ENCODE data around the gene TINCR.
"Not testable (repeated sequence)": the region's sequence is repeated elsewhere in the genome, so short reads cannot be mapped to it uniquely, and the experiment has no call there.

TINCR gene

DNA sequence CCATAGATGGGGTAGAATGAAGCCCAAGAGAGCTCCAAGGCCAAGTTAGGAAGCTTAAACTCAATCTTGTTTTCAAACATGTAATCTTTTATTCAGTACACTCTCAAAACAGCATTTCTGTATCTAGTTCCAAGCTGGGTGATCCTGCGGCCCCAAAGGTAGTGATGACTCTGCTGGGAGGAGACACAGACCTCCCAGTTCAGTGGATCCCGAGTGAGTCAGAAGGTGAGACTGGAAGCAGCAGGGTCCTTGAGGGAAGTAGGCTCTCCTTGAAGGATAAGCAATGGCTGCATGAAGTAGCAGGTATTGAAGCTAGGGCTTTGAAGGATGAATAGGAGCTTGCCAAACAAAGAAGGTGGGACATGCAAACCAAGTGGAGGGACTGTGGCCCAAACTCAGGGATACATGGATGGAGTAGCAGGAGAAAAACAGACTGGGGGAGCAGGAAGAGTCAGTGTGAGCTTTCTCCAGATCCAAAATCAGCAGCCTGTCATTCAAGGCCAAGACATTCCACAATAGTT is 9.6 kb downstream of the TINCR start:
- DNase-seq = no peak

DNA sequence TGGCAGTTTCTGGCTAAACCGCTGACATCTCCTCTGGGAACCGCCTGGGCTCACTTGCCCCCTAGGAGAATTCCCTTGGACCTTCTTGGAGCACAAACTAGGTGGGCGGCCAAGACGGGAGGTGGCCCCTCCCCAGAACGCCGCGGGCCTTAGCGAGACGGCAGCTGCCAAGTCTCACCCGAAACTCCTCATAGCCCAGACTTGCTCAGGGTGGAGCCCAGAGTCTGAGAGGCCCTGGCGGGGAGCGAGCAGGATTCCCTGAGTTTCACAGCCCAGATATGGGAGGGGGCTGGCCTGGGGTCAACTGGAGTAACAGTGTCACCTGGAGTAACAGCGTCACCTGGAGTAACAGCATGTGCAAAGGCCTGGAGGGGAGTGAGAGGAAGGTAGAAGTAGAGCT is 10.1 kb downstream of the TINCR start:
- DNase-seq = no peak

DNA sequence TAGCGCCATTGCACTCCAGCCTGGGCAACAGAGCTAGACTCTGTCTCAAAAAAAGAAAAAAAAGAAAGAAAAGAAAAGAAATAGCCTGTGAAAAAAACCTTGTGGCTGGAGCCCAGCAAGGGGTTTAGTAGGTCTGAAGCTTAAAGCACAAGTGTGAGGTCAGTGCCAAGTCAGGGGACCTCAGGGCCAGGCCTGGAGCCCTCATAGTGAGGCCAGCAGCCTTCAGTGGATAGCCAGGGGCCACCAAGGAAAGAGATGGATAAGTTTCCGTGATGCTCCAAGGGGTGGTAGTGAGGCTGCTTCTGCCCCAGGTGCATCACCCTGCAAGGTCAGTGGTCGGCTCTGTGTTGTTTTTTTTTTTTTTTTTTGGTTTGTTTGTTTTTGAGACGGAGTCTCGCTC is 12.9 kb downstream of the TINCR start:
- DNase-seq = no peak

DNA sequence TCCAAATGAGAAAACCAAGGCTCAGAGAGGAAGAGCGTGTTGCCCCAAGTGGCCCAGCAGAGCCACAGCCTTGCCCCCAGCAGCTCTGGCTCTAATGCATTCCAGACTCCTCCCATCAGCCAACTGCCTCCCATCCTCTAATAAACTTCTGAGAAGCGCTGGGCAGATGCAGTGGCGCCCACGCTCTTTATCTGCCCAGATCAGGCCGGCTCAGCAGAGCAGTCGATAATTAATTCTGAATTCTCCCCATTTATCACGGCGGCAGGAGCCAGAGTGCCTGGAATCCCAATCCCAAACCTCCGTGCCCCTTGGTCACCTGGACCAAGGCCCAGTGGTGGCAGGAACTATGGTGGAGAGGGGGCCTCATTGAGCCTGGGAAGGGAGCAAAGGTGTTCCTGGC is 13.9 kb downstream of the TINCR start:
- no peak for DNase-seq

DNA sequence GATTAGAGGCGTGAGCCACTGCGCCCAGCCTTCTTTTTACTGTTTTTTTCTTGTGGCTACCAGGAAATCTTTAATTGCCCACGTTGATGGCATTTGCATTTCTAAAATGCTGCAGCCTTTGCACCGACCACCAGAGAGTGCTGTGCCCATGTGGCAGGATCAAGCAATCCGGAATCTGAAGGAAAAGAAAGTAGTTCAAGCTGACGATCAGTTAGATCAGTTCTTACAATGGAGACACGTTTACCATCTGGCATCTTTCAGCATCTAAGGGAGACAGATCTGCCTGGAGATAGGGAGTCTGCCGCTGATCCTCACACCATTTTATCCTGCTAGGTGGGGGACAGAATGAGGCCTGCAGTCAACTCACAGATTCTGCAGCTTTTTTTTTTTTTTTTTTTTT is 19.9 kb downstream of the TINCR start:
- DNase-seq = peak in 1 of 2 donors; percentile 10

DNA sequence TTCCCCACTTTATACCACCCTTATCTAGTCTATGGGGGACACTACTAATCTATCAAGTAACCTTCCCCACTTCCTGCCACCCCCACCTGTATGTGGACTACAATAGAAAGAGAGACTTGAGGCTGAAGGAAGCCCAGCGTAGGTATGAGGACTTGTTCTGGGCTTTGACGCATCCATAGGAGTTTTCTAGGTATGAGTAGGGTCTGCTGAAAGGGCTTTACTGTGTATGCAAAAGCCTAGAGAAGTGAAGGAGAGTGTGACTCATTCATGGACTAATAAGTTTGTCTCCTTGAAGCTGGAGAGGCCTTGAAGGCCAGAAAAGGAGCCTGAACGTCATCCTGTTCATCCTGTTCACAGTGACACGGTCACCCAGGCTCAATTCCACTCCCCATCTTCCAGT is 21.8 kb downstream of the TINCR start:
- no peak for DNase-seq

DNA sequence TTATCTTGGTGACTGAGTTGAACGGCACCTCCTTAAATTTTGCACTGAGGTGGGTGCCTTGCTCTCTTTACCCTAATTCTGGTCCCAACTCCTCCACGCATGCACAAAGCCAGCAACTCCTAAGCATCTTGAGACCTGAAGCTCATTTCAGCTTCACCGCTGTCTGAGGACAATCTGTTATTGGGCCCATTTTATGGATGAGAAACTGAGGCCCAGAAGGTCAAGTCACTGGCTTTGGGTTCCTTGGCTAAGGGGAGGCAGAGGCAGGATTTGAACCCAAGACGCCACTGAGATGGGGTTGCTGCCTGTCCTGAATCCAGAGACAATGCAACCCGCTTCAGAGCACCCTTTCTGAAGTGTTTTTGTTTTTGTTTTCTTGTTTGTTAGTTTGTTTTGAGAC is 22.7 kb downstream of the TINCR start:
- DNase-seq = no peak

DNA sequence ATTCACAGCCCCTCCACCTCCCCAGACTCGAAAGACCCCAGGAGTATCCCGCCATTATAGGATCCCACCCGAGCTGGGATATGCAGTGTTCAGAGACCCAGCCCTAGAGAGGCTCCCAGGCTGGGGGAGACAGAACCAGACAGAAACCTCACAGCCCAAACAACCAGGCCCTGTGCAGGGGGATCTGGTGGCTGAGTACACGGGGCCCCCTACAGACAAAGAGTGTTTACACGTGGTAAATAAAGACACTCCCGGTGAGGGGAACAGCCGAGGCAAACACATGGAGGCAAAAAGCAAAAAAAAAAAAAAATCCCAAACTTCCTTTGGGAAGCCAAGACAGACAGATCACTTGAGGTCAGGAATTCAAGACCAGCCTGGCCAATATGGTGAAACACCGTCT is 25.1 kb downstream of the TINCR start:
- DNase-seq = no peak

DNA sequence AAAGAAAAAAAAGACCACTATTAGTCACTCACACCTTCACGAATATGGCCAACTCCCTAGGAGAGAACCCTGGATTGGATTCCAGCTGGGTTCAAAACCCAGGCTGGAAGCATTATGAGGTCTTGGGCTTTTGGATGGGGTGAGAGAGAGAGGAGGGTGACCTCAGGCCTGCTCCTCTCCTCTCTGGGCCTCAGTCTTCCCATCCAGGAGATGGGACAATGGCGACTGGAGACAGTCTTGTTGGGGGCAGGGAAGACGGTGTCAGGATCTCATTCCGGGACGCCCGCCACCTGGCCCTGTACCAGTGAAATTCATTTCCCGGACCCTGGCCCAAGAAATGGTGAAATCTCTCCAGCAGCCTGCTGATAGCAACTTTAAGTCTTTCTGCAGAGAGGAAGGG is 26.3 kb downstream of the TINCR start:
- DNase-seq = no peak

DNA sequence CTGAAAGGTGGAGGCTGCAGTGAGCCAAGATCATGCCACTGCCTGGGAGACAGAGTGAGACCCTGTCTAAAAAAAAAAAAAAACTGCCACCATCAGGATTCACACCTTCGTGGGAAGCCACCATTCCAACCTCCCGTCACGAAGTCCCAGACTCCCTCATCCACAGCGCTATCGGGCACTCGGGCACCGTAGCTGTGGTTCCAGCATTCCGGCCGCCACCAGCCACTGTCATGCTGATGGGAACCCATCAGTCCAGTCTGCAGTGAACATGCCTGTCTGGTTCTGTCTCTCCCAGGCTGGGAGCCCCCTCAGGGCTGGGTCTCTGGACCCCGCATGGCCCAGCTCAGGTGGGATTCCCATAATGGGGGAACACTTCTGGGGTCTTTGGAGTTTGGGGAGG is 27.5 kb downstream of the TINCR start:
- DNase-seq = no peak

DNA sequence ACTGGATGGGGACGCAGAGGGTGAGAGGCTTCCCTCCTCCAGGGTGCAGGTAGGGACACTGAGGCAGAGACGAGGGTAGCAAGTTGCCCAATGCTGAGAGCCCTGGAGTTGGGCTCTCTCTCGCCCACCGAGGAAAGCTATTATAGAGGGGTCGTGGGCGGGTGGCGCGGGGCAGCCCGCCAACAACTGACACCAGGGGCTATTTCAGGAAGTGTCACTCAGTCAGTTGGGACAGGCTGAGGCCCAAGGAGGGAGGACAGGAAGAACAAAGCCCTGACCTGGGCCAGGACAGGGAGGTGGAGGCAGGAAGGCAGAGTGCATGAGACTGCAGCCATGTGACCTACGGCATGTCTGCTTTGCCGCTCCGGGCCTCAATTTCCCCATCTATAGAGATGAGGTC is 29.9 kb downstream of the TINCR start:
- no peak for DNase-seq

DNA sequence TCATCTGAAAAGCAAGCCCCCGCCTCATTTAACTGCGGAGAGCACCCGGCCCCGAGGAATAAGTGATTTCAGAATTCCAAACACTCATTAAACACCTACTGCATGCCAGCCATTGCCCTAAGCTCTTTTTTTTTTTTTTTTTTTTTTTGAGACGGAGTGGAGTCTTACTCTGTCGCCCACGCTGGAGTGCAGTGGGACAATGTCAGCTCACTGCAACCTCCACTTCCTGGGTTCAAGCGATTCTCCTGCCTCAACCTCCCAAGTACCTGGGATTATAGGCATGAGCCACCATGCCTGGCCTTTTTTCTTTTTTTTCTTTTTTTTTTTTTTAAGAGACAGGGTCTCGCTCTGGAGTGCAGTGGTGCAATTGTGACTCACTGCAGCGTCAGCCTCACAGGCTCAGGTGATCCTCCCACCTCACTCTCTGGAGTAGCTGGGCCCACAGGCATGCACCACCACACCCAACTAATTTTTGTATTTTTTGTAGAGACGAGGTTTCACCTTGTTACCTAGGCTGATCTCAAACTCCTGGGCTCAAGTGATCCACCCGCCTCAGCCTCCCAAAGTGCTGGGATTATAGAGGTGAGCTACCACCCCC is 30.7 kb downstream of the TINCR start:
- DNase-seq = not testable (repeated sequence)

DNA sequence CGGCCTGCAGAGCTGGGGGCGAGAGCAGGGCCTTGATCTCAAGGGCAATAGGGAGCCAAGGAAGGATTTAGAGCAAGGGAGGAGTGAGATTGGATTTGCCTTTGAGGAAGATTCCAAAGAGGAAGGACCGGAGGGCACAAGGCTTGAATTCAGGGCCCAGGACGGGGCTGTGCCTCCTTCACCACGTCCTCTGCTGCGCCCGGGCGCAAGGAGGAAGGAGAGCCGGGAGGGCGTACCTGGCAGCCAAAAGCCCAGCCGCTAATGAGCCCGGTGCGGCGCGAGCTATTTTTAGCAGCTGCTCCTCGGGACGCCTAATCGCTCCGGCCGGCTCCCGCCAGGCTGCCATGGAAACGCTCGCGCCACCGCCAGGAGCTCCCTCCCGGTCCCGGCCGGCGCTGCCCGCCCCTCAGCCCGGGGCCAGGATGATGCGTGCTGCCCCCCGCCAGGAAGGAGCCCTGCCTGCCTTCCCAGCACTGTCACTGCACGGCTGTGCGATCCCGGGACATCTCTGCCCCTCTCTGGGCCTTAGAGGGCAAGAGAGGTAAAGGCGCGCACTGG is 31.3 kb downstream of the TINCR start:
- DNase-seq = no peak

DNA sequence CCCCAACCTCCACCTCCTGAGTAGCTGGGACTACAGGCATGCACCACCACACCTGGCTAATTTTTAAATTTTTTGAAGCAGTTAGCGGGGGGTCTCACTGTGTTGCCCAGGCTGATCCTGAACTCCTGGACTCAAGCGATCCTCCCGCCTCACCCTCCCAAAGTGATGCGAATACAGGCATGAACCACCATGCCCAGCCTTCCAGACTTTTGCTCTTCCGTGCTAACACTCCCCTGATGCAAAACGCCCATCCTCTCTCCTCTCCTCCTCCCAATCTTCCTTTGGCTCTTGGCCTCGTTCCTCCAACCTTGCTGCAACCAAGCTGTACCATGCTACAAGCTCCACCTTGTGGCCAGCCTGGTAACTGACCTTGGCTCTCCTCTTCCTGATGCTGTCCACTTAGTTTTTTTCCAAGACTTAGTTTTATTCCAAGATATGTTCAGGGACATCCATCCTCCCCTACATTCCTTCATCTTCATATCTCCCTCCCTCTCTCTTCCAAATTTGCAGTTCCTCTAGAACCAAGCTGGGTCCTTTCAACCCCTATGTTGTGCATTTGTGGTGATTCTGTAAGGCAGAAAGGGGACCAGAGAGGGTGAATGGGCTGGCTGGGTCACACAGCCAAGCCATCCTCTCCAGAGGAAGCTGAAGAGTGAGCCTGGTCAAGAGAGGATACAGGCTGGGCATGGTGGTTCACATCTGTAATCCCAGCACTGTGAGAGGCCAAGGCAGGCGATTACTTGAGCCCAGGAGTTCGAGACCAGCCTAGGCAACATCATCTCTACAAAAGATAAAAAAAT is 32.8 kb downstream of the TINCR start:
- DNase-seq = no peak

DNA sequence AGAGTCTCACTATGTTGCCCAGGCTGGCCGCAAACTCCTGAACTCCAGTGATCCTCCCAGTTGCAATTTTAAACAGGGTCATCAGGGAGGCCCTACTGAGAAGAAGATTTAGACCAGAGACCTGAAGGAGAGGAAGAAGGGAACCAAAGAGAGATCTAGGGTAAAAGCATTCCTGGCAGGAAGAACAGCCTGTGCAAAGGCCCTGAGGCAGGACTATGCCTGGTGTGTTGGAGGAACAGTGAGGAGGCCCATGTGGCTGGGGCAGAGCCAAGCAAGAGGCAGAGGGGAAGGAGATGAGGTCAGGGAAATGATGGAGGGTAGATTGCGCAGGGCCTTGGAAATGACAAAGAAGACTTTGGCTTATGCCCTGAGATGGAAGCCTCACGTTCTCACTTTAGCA is 34.5 kb downstream of the TINCR start:
- no peak for DNase-seq

DNA sequence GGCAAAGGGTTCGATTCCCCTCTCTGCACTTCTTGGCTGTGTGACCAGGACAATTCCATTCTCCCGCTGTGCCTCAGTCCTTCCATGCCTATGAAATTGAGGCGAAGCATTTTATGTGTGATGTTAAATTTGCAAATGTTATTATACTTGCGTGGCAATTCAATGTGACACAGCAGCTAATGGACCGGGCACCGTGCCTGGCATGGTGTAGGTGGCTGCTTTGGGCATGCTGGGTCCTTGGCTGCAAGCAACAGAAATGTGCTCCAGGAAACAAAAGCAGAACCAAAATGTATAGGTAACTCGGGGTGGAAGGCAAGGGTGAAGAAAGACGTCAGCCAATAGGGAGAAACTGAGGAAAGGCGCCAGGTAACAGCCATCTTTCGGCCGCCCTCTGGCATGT is 37.1 kb downstream of the TINCR start:
- no peak for DNase-seq

DNA sequence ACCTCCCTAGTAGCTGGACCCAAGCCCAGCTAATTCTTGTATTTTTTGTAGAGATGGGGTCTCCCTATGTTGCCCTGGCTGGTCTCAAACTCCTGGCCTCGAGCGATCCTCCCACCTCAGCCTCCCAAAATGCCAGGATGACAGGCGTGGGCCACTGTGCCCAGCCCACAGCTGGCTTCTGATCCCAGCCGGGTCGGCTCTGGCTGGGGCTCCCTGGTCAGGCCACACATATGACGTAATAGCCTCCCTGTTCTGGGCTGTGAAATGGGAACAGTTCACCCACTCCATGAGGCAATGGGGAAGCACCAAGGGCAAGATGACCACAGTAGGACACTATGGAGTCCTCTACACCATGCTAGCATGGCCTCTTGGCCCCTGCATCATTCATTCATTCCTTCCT is 41.1 kb downstream of the TINCR start:
- no peak for DNase-seq

DNA sequence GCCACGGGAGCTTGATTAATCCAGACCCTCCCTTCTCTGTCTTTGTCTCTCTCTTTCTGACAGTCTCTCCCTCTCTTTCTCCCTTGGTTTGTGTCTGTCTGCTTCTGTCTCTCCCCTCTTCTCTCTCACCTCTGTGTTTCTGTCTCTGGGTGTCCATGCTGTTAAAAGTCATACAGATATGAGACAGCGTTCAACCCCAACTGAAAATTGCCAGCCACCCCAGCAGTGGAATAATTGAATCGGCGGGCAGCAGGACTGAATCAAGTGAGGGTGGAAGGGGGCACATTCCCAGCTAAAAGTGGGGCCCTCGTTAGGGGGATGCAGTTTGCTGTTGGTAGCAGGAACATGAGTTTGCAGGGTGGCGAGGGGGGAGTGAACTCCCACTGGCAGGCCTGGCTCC is 43.7 kb downstream of the TINCR start:
- DNase-seq = no peak

DNA sequence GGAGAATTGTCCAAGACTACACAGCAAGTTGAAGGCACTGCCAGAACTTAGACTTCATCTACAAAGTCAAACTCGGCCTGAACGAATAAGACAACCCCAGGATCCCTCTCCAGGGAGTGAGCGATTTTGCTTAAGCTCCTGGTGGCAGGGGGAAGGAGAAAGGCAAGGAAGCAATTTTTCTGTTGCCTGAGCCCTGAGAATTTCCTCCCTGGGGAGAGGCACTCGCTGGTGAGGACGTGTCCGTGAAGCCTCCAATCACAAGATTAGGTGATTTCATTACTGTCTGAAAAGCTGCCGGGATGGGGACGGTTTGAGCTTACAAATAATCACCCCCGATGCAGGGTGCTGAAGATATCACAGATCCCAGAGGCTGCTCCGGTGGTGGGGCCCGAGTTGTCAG is 45.6 kb downstream of the TINCR start:
- no peak for DNase-seq

DNA sequence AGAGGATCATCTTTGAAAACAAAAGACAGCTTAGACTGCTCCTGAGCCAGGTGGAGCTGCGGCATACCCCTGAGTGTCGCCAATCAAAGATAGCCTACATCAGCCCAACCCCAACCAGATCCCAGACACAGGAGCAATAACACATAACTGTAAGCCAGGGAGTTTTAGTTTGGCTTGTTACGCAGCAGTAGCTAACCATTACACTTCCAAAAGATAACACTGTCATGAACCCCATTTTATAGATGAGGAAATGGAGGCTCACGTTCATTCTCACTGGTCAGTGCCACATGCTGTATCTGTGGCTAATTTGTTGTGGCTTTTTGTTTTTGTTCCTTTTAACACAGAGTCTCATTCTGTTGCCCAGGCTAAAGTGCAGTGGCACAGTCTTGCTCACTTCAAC is 47.3 kb downstream of the TINCR start:
- DNase-seq = no peak

DNA sequence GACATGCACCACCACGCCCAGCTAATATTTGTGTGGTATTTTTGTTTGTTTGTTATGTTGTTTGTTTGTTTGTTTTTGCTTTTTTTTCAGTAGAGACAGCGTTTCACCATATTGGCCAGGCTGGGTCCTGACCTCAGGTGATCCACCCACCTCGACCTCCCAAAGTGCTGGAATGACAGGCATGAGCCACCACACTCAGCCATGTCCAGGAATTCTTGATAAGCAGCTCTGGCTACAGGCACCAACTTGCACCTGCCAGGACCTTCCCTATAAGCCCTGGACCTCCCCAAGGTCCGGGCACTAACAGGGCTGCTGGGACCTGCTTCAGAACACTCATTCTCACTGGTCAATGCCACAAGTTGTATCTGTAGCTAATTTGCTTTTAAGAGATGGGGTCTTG is 48.7 kb downstream of the TINCR start:
- no peak for DNase-seq

DNA sequence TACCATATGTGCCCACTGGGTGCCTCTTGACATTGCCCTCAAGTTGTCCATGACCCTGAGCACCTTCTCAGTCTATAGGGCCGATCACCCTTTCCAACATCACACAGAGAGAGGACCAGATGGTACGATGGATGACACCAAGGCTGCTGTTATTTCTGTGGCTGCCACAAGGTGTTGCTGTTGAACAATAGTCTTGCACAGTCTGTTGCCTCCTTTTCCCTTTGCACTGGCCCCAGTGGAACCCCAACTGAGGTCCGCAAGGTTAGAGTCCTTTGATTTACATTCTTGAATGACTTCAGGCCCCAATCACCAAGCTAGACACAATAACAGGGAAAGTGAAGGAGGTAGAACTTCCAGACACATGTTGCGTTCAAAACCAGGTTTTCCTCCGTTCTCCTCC is 52.0 kb downstream of the TINCR start:
- no peak for DNase-seq

DNA sequence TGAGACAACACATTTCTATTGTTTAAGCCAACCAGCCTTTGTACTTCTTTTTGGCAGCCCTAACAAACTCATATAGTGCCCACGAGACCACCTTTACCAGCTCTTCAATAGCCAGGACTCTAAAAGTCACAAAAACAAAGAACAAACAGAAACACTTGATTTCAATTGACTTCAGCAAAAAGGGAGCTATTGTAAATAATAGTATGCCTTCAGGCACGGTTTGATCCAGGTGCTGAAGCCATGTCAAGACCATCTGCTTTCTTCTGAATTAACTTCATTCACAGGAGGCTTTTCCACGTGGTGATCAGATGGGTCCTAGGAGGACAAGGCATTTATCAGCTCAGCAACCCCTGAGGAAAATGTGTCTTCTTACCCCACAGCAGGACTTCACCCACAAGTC is 53.8 kb downstream of the TINCR start:
- DNase-seq = no peak

DNA sequence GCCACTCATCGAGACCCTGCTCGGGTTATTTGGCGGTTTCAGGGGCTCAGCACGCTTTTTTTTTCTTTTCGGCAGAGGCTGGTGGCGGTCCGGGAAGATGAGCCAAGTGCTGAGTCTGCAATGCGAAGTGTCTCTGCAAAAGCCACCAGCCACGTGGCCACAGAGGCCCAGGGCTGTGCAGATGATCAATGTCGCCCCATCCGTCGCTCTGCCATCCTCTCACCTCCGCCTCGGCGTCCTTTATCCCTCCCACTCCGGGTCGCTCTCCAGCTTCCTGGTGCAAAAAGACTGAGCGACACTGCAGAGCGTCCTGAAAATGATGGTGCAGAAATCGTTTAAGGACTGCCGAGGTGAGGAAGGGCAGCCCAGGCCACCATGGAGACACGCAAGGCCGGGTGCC is 55.0 kb downstream of the TINCR start:
- no peak for DNase-seq

All from CD4-positive, alpha-beta T cell treated with Interleukin-1 beta for 1 hour (primary cell).